IPS DF 4.7 (cell line): Measurements from ENCODE around the gene ZC3H18.

Source experiments
- DNase-seq: peaks from one replicate; pipeline ENCODE4 v3.0.0-alpha.2; 2013; ENCODE audit warnings: low spot score; ENCODE audit errors: extremely low read depth

ZC3H18 gene

DNA sequence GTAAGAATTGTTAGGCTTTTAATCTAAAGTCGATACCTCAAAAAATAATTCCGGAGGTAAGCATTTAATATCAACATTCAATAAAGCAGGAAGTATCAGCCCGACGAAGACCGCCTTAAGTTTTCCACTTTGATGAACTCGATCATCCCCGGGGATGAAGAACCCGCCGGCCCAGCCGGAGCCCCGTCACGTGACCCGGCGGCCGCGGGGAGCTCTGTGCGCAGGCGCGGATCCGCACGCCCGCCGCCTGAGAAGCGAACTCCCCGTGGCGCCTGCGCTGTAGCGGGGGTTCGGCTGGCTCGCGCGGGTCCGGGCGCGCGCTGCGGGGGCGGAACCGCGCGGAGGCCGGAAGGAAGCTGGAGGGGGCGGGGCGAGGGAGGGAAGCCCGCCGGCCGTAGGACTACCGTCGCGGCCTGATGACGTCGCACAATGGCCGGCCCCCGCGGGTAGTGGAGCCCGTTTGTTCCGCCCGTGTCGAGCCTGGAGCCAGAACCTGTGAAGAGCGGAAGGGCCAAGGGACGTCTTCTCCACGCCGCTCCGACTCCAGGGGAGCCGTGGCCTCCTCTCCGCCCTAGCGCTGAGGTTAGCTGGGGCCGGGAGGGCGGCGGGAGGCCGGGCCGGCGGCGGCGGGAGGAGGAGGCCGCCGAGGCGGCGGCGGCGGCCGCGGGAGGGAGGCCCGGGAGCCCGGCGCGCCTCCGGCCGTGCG is at the start of gene ZC3H18:
TSS of gene ZC3H18 (plus strand) at position 419 of the 706 bp plus-strand sequence. CDS start 6,721 bp downstream, outside the sequence.
- peak; percentile 49 for DNase-seq

DNA sequence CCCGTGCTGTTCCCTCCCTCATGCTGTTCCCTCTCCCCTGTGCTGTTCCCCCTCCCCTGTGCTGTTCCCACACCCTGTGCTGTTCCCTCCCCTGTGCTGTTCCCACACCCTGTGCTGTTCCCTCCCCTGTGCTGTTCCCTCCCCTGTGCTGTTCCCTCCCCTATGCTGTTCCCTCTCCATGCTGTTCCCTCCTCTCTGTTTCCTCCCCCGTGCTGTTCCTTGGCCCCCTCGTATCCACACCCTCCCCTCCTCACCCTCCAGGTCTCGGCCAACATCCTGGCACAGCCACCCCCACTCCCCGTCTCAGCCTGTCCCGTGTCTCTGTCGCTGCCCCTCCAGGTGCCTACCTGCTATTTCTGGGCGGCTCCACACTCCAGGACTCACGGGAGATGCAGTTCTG is 48.5 kb upstream of the ZC3H18 start:
- no peak for DNase-seq

DNA sequence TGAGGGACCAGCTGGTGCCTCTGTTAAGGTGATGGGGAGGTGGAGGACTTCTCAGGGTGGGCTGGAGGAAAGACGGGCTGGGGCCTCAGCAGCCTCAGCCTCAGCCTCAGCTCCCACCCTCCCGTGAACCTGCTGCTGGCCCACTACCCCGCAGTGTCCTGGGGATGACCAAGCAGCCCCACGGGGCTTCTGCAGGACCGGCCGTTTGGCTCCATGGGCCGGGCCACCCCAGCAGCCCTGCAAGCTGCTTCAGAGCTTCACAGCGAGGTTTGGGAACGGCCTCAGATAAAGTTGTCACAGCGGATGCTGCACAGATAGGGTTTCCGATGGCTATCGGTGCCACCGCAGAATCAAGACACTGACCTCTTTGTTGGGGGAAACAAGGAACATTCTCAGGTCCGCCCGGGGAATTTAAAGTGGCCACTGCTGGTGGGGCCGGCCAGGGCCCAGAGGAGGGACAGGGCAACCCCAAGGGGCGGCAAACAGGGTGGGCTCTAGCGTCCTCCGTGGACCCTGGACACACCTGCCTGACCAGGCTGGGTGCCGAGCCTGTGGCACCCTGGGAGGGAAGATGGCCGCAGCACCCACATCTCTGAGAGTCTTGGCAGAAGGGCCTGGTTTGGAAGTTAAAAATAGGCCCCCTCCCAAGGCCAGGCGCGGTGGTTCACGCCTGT is 47.8 kb upstream of the ZC3H18 start:
- no peak for DNase-seq

DNA sequence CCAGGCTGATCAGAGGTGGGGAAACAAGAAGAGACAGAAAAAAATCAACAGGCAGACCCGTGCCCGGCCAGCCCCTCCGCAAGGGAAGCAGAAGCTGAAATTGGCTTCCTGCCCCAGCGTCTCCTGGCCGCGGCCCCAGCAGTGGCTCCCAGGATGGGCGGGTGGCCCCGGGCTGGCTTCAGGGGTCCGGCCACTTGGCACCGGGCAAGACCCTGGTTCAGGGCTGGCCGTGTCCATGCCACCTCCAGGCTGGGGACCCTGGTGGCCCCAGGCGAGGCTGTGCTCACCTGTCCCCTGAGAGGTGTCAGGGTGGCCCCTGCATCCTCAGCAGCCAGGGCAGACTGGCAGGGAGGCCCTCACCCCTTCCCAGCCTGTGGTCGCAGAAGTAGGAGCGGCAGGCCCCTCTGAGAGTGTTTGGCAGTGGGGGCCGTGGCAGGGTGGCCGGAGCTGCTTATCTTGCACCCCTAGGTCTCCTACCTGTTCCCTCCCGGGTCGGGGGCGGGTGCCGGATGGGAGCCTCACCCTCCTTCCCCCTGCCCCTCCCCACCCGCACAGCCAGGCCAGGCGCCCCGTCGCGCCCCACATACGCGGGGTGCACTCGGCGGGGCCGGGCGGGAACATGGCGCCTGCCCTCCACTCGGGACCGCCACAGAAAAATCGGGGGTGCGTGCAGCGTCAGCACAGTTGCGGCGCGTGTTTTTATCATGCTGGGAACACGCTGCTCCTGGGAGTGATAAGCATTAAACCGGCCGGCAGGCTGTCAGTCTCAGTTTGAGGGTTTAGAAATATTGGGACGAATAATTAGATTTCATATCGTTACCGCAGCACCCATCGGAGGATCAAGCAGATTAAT is 46.7 kb upstream of the ZC3H18 start:
- DNase-seq = no peak

DNA sequence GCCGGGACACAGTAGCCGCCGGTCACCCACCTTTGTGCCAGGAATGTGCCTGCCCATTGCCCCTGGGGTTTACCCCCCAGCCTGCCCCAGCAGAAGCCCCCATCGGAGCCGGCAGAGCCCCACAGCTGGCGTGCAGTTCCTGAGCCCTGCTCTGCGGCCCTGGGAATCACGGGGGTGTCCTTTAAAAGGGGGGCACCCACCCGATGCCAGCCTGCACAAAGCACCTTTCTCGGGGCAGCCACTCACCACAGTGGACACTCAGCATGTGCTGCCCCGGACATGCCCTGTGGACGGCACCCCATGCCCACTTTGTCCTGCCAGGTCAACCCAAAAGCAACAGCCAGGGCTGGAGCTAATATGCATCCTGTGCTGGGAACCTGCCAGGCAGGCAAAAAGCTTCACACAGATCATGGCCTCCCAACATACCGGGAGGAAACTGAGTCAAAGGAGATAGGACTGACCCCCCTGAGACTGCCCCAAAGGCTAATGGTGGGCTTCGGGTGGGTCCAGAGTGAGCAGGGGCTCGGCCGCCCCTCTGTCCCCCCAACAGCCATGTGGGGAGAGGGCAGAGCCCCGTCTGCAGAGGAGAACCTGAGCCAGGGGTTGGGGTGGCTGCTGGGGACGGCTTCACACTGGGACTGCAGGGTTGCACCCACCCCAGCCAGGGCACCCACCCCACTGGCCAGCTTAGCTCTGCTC is 45.8 kb upstream of the ZC3H18 start:
- no peak for DNase-seq

DNA sequence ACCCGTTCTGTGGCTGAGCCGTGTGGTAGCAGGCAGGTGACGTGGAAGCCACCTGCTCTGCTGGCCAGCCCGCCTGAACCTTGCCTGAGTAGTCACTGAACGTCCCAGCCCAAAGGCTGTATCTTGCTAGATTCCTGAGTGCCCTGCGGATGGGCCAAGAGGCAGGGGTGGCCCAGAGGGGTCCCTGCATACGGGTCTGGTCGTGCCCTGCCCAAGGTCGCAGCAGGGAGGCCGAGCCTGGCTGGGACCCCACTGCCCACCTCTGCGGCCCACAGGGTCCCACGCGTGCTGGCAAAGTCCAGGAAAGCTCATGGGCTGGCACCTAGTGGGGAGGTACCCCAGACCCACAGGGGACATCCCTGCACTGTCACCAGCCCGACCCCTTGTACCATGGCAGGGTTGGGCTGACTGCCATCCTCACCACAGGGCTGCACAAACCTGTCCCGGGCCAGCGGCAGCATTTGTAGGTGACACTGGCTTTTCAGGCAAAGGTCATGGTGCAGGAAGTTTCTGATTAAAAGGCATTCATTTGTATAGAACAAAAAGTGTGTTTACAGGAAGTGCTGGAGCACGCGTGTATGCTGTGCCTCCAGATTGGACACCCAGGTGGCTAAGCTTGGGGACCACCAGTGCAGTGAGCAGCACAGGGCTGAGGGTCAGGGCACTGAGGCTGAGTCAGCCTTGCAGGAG is 45.1 kb upstream of the ZC3H18 start:
- DNase-seq = no peak

DNA sequence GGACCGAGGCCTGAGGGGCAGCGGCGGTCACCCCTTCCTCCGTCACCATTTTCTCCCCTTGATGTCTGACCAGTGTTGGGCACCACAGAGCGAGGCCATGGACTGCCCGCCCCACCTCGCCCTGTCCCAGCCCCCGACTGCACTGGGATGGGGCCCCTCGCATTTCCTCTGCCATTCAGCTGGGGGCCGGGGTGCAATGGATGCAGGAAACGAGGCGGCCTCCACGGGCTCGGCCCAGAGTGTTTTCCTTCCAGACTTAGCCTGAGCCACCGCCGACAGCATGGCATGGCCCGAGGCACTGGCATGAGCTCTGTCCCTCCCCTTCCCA is 44.6 kb upstream of the ZC3H18 start:
- no peak for DNase-seq

DNA sequence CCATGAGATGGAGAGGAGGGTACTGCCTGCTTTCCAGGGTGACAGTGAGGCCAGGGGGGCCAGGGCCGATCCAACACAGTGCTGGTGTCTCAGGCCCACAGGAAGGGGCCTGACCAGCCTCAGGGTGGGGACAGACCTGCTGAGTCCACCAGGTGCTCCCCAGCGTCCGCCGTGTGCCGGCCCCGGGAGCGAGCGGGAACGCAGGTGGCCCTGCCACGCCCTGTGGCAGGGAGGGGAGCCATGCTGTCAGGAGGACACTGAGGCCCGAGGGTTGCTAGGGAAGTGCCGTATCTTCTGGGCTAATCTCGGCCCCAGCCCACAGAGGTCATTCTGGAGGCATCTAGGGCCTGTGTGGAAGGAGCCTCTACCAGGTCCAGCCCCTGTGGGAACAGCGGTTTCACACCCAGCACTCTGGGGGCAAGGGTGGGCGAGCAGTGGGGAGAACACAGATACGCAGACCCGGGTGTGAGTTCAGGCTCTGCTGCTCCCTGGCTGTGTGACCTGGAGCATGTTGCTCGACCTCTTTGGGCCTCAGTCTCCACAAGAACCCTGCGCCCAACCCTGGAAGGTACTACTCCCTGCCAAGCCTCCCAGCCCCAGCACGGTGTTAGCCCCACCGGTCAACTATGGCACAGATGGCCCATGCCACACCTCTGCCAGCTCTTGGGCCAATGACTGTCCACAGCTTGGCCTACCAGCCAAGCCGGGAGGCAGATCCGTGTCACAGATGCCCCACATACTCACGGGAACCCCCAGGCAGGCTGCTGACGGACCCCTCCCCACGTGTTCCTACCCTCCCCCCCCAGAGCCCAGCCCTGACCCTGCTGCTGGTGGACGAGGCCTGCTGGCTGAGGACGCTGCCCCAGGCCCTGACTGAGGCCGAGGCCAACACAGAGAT is 43.9 kb upstream of the ZC3H18 start:
- DNase-seq = no peak

DNA sequence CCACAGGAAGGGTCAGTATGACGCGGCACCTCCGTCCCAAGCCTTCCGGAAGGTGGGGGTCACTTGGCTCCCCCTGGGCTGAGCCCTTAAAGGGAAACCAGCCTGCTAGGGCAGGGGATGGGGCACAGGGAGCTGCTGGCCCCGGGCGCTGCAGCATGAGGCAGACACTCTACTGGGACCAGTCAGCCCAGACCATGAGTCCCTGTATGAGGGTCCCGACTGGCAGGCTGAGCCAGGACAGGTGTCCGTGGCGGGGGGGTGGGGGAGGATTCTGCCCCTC is 43.4 kb upstream of the ZC3H18 start:
- no peak for DNase-seq

DNA sequence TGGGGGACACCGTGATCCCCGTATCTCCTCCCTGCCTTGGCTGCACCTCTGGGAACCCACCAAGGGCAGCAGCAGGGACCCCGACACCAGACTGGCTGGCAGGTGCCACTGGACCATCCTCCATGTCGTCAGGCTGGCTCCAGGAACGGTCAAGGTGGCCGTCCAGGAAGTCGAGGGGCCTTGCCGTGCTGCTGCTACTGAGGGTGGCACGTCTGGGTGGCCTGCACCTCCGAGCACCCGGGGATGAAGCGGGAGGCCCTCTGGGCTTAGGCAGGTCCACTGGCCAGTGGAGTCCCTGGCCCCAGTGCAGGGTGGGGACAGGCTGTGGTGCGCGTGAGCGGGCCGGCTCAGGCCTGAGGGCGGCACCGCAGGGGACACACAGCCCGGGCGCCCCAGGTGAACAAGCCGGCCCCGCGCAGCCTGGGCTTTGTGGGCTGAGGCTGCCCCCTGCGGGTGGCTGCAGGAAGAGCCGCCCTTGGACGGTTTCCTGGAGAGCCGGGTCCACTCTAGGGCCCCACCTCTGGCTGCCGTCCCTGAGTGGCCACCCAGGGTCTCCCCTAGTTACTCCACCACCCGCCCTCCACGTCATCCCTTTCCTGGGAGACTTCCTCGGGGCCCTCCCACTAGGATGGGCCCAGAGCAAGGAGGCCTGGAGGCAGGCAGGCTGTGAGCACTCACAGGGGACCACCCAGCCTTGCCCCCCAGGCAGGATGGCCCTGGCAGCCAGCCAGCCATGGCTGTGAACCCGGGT is 42.8 kb upstream of the ZC3H18 start:
- no peak for DNase-seq

DNA sequence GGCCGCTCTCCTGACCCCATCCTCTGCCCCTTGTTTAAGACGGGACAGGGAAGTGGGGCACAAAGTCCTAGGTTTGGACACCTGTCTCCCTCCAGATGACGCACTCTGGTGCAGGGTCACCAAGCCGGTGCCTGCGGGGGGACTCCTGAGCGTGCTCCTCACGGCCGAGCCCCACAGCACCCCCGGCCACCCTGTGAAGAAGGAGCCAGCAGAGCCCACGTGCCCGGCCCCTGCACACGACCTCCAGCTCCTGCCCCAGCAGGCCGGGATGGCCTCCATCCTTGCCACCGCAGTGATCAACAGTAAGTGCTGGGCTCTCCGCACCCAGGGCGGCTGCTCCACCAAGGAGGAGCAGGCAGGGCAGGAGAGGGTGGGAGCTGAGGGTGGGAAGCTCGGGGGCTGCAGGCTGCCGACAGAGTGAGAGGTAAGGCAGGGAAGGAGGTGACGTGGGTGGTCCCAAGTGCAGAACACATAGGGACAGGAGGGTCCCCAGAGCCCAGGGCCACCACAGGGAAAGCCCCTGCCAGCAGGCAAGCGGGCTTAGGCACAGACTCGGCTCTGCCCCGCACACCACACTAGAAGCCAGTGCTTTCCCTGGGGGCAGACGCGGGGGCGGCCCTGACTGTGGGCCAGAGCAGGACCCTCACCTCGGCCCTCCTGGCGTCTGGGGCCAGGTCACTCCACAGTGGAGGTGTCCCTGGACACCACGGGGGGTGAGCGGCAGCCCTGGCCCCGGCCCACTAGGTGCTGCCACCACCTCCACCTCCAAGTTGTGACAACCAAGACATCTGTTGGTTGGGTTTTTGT is 42.1 kb upstream of the ZC3H18 start:
- DNase-seq = no peak

DNA sequence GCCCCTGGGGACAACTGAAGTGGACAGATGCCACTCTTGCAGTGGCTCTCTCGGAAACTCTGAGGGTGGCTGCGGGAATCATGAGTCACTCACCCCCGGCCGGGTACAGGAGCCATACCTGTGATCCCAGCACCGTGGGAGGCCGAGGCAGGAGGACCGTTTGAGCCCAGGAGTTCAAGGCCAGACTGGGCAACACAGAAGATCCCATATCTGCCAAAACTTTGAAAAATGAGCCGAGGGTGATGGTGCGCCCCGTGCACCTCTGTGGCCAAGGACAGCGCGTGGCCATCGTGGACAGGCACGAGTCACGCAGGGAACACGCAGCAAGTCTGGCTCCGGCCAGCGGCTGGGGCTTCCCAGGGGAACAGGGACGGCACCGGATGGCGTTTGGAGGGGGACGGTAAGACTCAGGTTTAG is 41.3 kb upstream of the ZC3H18 start:
- DNase-seq = no peak

DNA sequence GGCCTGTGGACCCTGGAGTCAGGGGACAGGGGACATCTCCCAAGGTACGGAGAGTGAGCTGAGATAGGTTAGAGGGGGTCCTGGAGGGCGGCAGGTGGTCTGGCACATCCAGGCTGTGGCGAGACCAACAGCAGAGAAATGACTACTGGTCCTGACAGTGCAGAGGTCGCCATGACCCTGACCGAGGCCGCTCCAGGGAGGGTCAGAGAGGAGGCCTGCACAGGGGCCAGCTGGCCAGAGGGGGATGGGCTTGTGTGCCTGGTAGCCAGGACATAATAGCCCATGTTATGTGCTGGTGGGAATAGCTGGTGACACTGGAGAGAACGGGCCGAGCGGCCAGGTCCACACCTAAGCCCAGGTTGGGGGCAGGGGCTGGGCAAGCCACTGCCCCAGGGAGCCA is 40.6 kb upstream of the ZC3H18 start:
- DNase-seq = no peak

DNA sequence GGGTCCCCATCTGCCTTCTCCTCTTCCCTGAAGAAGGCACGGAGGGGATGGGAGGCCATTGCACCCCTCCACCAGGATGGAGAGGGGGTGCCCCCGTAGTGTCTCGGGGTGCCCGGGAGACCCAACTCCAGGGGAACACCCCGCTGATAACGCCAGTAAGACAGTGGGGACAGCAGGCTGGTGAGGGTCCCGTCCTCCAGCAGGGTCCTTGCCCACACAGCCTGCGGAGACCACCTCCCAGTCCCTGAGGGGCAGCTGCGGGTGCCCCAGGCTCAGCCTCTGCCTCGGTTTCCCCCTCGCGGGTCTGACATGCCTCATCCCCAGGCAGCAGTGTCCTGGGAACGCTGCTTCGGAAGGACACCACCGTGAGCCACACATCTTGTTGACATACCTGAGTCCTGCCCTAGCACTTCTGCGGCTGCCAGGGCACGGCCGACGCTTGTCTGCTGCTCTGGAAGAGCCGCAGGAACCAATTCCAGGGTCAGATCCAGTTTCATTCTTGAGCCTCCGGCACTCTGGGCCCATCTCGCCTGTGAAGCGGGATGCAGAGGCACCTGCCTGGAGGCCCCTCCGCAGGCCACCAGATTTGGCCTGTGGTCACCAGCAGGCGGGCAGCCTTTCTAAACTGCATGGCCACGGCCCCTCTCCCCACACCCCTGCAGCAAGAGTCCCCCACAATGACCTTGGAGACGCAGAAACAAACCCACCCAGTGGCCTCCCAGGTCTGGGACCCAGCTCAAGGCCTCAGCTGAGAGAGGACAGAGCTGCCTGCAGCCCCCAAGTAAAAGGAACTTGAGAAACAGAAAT is 39.9 kb upstream of the ZC3H18 start:
- DNase-seq = no peak

DNA sequence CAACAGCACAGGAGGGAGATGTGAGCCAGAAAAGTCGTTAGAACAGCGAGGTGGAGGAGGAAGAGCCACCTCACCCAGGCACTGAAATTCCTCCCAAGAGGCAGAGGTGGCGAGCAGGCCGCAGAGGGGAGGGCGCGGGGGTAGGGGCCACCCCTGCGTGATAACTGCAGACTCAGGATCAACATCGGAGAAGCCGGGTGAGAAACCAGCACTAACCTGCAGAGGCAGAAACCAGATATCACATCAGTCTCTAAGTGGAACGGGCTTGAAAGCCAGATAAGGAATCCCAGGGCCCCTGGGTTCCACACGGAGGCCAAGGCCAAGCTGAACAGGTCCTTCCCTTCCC is 39.4 kb upstream of the ZC3H18 start:
- no peak for DNase-seq

DNA sequence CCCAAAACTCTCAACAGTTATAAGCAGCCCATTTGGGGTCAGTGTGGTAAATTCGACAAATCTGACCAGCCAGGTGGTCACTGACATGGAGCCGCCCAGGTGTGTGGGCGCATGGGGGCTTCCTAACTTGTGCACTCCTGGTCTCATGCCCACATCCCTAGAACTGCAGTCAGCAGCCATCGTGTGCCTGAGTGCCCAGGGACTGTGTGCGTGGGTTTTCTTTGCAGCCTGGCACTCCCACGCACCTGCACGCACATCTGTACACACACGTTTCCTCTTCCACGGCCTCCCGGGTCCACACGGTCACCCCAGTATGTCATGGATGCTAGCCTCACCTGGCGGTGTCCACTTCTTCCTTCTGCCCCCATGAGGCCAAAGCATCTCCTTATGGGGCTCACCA is 38.9 kb upstream of the ZC3H18 start:
- no peak for DNase-seq

DNA sequence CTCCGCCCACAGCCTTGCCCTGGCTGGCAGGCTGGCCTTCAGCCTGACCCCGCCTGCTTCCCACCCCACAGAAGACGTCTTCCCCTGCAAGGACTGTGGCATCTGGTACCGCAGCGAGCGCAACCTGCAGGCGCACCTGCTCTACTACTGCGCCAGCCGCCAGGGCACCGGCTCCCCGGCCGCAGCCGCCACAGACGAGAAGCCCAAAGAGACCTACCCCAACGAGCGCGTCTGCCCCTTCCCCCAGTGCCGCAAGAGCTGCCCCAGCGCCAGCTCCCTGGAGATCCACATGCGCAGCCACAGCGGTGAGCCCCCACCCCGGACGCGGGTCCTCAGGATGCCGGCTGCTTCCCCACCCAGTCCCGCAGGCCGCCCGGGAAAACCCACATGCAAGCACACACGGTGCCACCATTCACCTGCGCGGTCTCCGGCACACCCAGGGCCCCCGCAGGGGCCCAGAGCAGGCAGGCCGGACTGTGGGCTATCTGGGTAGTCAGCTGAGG is 38.2 kb upstream of the ZC3H18 start:
- DNase-seq = no peak
